ENCODE measurements around the gene F13A1.

DNA sequence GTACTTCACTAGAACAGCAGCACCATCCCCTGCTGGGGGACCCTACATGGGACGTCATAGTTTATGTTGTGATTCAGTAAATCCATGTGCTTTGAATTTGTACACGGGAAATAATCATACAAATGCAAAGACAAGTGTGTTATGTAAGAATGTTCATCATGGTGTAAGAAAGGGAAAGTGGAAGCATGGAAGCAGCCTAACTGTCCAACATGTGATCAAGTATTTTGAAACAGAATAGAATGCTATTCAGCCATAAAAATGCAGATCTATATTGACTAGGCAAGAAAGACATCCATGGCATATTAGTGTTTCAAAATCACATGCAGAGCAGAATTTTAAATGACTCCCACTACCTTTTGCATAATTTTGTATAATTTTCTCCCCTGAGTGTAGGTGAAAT, 117.6 kb downstream of the F13A1 start:
- TF ChIP-seq, protein P1, sequence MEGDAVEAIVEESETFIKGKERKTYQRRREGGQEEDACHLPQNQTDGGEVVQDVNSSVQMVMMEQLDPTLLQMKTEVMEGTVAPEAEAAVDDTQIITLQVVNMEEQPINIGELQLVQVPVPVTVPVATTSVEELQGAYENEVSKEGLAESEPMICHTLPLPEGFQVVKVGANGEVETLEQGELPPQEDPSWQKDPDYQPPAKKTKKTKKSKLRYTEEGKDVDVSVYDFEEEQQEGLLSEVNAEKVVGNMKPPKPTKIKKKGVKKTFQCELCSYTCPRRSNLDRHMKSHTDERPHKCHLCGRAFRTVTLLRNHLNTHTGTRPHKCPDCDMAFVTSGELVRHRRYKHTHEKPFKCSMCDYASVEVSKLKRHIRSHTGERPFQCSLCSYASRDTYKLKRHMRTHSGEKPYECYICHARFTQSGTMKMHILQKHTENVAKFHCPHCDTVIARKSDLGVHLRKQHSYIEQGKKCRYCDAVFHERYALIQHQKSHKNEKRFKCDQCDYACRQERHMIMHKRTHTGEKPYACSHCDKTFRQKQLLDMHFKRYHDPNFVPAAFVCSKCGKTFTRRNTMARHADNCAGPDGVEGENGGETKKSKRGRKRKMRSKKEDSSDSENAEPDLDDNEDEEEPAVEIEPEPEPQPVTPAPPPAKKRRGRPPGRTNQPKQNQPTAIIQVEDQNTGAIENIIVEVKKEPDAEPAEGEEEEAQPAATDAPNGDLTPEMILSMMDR (IDR thresholded peaks at IDR 0.05) = no peak
- TF ChIP-seq POLR2A (IDR thresholded peaks at IDR 0.05) = no peak

Data from testis (tissue), 2 donors.